Ovary (tissue), 9 donors: ENCODE results near the gene FTO. TPM values are rescaled to one million over a fixed set of nuclear protein-coding genes. Genes with fewer than 3 reads are reported as not detected.

Source experiments
- DNase-seq, 5 donors: peaks; one replicate each; pipeline ENCODE4 v3.0.0-alpha.2; 2019 to 2020
- H3K27ac ChIP-seq, 2 donors: fragments of 200-600 bp; one replicate each; pipeline versions ENCODE4 v1.5.1 to v1.8.0; 2019 to 2022
- H3K27me3 ChIP-seq: fragments of 200-600 bp; one replicate; pipeline ENCODE4 v1.8.0; 2022
- H3K36me3 ChIP-seq: fragments of 200-600 bp; sonication (generic); one replicate; pipeline ENCODE4 v1.5.1; 2019
- H3K4me1 ChIP-seq: one replicate; pipeline ENCODE4 v1.8.1; 2013; ENCODE audit warnings: mild to moderate bottlenecking, moderate library complexity; ENCODE audit not compliant: insufficient read depth
- H3K4me3 ChIP-seq: fragments of 200-600 bp; sonication (generic); one replicate; pipeline ENCODE4 v1.5.1; 2017
- H3K9me3 ChIP-seq, 2 donors: fragments of 200-600 bp in 1 of 2; sonication (generic) in 1 of 2; one replicate each; pipeline versions ENCODE4 v1.5.1 to v1.8.1; 2013 to 2019; ENCODE audit warnings: mild to moderate bottlenecking in 1 of 2, moderate library complexity in 1 of 2
- CTCF ChIP-seq, 3 donors: fragments of 450-650 bp in 2 of 3; fragments of 200-600 bp in 1 of 3; IDR thresholded peaks; one replicate each; pipeline versions ENCODE4 v1.5.1 to v1.8.0; 2016 to 2022; ENCODE audit warnings: antibody characterized with exemption in 3 of 3, mild to moderate bottlenecking in 1 of 3
- EP300 ChIP-seq: sonication (generic); formaldehyde crosslinking; IDR thresholded peaks from one replicate; pipeline ENCODE4 v1.6.1; 2017; ENCODE audit warnings: antibody characterized with exemption
- POLR2A ChIP-seq: fragments of 450-650 bp; IDR thresholded peaks from one replicate; pipeline ENCODE4 v1.6.1; 2017; ENCODE audit warnings: antibody characterized with exemption, mild to moderate bottlenecking, moderate library complexity
- WGBS, 3 donors: extraction: QIAGEN DNeasy Blood & Tissue Kit in 1 of 3; methylation state at CpG; one replicate each; pipeline versions ENCODE4 v1.1.5 to v1.1.7; 2013 to 2017; 5-methylcytosine and 5-hydroxymethylcytosine counted together
- intact Hi-C, 4 donors: fragments of 100-400 bp; cut with DNase I; formaldehyde crosslinking; loops; one replicate each; pipeline versions ENCODE4 v1.11.0 to v1.15.1; 2022 to 2023
- polyA plus RNA-seq, 2 donors: library from polyadenylated mRNA; stranded (reverse); fragments of 200-250 nt in 1 of 2; fragments of 350-450 nt in 1 of 2; fragmentation: Illumina TruSeq in 1 of 2; extraction: RNeasy Lipid Tissue Mini Kit (QIAGEN cat#74804) in 1 of 2; gene quantifications; one replicate each; pipeline ENCODE4 v1.2.3, GENCODE V29; 2013 to 2014
- total RNA-seq, 7 donors: library from RNA; depleted of rRNA in 2 of 7; stranded (reverse); fragments of >200 nt in 2 of 7; fragmentation: NEBNext Ultra II Directional in 3 of 7; extraction: Animal tissue kit (Norgen Biotek cat#: 25700) in 3 of 7; gene quantifications; one replicate each; pipeline versions ENCODE4 v1.1.0 to v1.2.4, GENCODE V29; 2016 to 2023
- donor health status: DM: no; HTN: no; CAD: no; lungs with moderate emphysema.
- donor health status: DM: no; HTN: no; CAD: no.
- donor health status: Bipolar disorder and iron deficiency.
- donor health status: DM: yes; HTN: yes; CAD: no.
- donor health status: DM: no; HTN: no; CAD: no.
- donor health status: DM: yes; HTN: yes; CAD: no.

FTO gene
- total and polyA plus RNA-seq, 9 donors = 43.6 to 128 (median 91.4) TPM

- 96 to 98% (median 97%) methylated on average over 5 of the region's 5 CpGs for WGBS, 3 donors
Observed at GRCh38 chr16:54031107-54031760, 327.3 kb downstream of the FTO start.

GRCh38 chr16:54033747-54034146 is 329.8 kb downstream of the FTO start:
- H3K4me3 ChIP-seq = no peak overlapping the region
- intact Hi-C loops = no loop called here
- 96 to 98% (median 96%) methylated on average over 6 of the region's 6 CpGs for WGBS, 3 donors
- TF ChIP-seq EP300 = no peak
- TF ChIP-seq CTCF (IDR thresholded peaks at IDR 0.05) = no peak
- TF ChIP-seq POLR2A = no peak
- no peaks in the 10 kb centered on the region for H3K9me3 ChIP-seq
- H3K27ac ChIP-seq = no peak overlapping the region
- H3K27me3 ChIP-seq = no peaks in the 10 kb centered on the region
- no peaks in the 10 kb centered on the region for H3K4me1 ChIP-seq
- no peak for DNase-seq
- H3K36me3 ChIP-seq = no peaks in the 10 kb centered on the region

More at GRCh38 chr16:54031107-54031760, 327.3 kb downstream of the FTO start:
- Histone ChIP-seq H3K9me3 (no peaks in the 10 kb centered on the region), H3K27me3 (no peaks in the 10 kb centered on the region), H3K4me3 (no peak overlapping the region), H3K4me1 (no peaks in the 10 kb centered on the region), H3K27ac (no peak overlapping the region), H3K36me3 (no peaks in the 10 kb centered on the region)
- TF ChIP-seq POLR2A = no peak
- no peak for TF ChIP-seq EP300
- no peak for TF ChIP-seq CTCF (IDR thresholded peaks at IDR 0.05)
- no peak for DNase-seq
- intact Hi-C loops = no loop called here

DNA sequence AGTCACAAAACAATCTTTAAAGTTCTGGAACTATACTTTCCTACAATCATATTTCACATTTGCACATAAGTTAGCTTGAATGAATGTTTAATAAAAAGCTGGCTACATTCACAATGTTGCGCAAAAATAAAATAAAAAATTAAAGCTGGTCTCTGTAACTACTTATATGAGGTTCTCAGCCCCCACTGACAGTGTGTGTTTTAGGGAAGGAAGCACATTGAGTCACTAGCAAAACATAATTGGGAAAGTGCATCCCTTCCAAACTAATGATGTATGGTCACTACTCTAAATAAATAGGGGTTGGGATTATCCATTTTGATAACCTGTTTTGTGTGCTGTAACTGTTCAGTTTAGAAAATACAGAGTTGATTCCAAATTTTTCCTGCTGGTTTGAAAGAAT is 330.7 kb downstream of the FTO start:
- Histone ChIP-seq H3K4me1 (no peaks in the 10 kb centered on the region), H3K36me3 (no peaks in the 10 kb centered on the region), H3K27me3 (no peaks in the 10 kb centered on the region), H3K27ac (no peak overlapping the region), H3K9me3 (no peaks in the 10 kb centered on the region), H3K4me3 (no peak overlapping the region)
- intact Hi-C loops = no loop called here
- no peak for DNase-seq
- 95 to 100% (median 98%) methylated on average over 1 of the region's 1 CpG for WGBS, 3 donors
- no peak for TF ChIP-seq POLR2A
- no peak for TF ChIP-seq CTCF (IDR thresholded peaks at IDR 0.05)
- TF ChIP-seq EP300 = no peak

- 74 to 81% (median 76%) methylated on average over 5 of the region's 5 CpGs for WGBS, 3 donors
- H3K9me3 ChIP-seq = no peaks in the 10 kb centered on the region
- TF ChIP-seq CTCF (IDR thresholded peaks at IDR 0.05) (no peak), POLR2A (no peak), EP300 (no peak)
- no peaks in the 10 kb centered on the region for H3K36me3 ChIP-seq
- H3K4me3 ChIP-seq = no peak overlapping the region
- intact Hi-C loops = no loop called here
- H3K27ac ChIP-seq = no peak overlapping the region
- no peaks in the 10 kb centered on the region for H3K27me3 ChIP-seq
- H3K4me1 ChIP-seq = no peaks in the 10 kb centered on the region
- no peak for DNase-seq
Observed at GRCh38 chr16:54040480-54040879, 336.5 kb downstream of the FTO start.
